ENCODE data around the gene GRM4. TPM values are rescaled to one million over a fixed set of nuclear protein-coding genes. Genes with fewer than 3 reads are reported as not detected.
"Not testable (repeated sequence)": the region's sequence is repeated elsewhere in the genome, so short reads cannot be mapped to it uniquely, and the experiment has no call there.

The GRM4 gene
- not detected for total RNA-seq
- long read RNA-seq = 0 reads

DNA sequence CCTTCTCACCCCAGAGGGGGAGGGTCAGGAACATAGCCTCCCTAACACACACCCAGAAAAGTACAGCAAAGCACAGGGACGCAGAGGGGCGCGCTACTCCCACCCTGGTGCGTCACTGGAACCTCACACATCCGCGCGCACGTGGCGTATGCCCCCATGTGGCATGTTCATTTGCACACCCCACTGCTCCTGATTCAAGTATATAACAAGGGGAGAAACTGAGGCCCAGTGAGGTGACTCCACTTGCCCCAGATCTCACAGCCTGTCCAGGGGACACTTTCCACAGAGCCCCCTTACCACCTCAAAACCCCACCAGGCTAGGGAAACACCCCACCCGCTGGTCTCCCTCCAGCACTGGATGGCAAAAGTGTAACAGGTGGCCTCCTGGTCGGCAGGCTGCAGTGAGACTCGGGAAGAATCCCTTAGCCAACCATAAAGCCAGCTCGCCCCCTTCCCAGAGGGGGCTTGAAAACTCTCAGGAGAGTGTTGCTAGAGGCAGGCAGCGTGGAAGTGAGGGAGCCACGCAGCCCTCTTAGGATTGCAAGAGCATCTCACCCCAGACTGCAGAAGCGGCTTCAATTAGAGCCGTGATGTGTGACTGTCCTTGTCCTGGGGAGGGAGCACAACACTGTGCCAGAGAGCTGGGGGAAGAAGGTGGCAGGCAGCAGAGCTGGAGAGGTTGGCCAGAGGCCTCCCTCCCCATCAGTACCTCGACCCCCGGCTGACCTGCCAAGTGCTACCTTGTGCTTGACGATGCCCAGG lies at the start of gene GRM4:
Gene GRM4 (minus strand): TSS at position 67 of the 762 bp plus-strand sequence. CDS start 12,591 bp downstream, outside the sequence.
- Histone ChIP-seq H3K36me3 (no peaks in the 10 kb centered on the region), H3K27me3 (ENCODE audit: low read depth) (peaks cover 94% of the 10 kb centered on the region), H3K9me3 (replicated peaks) (no peaks in the 10 kb centered on the region), H3K4me1 (peaks cover 25% of the 10 kb centered on the region), H3K4me3 (peak within 1 kb of the TSS; percentile 61), H3K27ac (replicated peaks) (no peak within 1 kb of the TSS)
- intact Hi-C loops (cut with micrococcal nuclease) = no loop called here
- DNase-seq = no peak
- TF ChIP-seq, protein P1, sequence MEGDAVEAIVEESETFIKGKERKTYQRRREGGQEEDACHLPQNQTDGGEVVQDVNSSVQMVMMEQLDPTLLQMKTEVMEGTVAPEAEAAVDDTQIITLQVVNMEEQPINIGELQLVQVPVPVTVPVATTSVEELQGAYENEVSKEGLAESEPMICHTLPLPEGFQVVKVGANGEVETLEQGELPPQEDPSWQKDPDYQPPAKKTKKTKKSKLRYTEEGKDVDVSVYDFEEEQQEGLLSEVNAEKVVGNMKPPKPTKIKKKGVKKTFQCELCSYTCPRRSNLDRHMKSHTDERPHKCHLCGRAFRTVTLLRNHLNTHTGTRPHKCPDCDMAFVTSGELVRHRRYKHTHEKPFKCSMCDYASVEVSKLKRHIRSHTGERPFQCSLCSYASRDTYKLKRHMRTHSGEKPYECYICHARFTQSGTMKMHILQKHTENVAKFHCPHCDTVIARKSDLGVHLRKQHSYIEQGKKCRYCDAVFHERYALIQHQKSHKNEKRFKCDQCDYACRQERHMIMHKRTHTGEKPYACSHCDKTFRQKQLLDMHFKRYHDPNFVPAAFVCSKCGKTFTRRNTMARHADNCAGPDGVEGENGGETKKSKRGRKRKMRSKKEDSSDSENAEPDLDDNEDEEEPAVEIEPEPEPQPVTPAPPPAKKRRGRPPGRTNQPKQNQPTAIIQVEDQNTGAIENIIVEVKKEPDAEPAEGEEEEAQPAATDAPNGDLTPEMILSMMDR (IDR thresholded peaks at IDR 0.05; ENCODE audit: borderline replicate concordance) = no peak

DNA sequence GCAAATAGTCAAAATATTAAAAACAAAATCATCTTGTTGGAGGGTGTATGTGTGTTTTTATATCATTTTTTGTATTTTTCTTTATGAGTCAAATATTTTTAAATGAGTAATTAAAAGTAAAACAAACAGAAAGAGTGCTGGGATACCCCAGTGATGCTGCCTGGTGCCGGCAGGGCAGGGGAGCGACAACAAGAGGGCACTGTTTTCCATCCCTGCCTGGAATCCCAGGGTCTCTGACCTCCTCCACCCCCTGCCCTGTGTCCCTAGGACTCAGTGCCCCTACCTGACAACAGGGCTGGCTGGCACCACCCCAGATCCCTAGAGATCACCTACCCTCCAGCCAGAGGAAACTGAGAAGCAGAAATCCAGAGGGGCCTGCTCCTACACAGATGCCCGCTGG lies 48.9 kb upstream of the GRM4 start:
- no peak overlapping the region for H3K27ac ChIP-seq (replicated peaks)
- TF ChIP-seq, protein P1 (IDR thresholded peaks at IDR 0.05; ENCODE audit: borderline replicate concordance) = no peak
- H3K36me3 ChIP-seq = no peaks in the 10 kb centered on the region

DNA sequence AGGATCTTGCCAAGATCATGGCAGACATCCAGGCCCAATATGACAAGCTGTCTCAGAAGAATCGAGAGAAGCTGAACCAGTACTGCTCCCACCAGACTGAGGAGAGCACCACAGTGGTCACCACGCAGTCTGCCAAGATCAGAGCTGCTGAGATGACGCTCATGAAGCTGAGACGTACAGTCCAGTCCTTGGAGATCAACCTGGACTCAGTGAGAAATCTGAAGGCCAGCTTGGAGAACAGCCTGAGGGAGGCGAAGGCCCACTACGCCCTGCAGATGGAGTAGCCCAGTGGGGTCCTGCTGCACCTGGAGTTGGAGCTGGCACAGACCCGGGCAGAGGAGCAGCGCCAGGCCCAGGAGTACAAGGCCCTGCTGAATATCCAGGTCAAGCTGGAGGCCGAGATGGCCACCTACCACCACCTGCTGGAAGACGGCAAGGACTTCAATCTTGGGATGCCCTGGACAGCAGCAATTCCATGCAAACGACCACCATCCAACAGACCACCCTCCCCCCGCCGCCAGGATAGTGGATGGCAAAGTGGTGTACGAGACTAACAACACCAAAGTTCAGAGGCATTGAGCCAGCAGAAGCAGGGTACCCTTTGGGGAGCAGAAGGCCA lies 44.7 kb upstream of the GRM4 start:
- Histone ChIP-seq H3K27me3 (ENCODE audit: low read depth) (no peaks in the 10 kb centered on the region), H3K36me3 (no peaks in the 10 kb centered on the region), H3K4me1 (no peaks in the 10 kb centered on the region), H3K9me3 (replicated peaks) (no peaks in the 10 kb centered on the region), H3K4me3 (no peak overlapping the region), H3K27ac (replicated peaks) (no peak overlapping the region)
- intact Hi-C loops (cut with micrococcal nuclease) = loop anchor here (10.0 kb wide), 1 partner anchor 224 kb away; no protein-coding TSS in a partner anchor
- DNase-seq = no peak
- TF ChIP-seq, protein P1 (IDR thresholded peaks at IDR 0.05; ENCODE audit: borderline replicate concordance) = no peak

More for the DNA sequence above, 48.9 kb upstream of the GRM4 start:
- H3K9me3 ChIP-seq (replicated peaks) = no peaks in the 10 kb centered on the region
- no peak overlapping the region for H3K4me3 ChIP-seq
- intact Hi-C loops (cut with micrococcal nuclease) = loop anchor here (5.0 to 10.0 kb wide), 2 partner anchors 43 to 220 kb away; partner anchors contain the start of gene HMGA1
- no peaks in the 10 kb centered on the region for H3K27me3 ChIP-seq (ENCODE audit: low read depth)
- DNase-seq = no peak
- H3K4me1 ChIP-seq = peaks cover 9% of the 10 kb centered on the region

DNA sequence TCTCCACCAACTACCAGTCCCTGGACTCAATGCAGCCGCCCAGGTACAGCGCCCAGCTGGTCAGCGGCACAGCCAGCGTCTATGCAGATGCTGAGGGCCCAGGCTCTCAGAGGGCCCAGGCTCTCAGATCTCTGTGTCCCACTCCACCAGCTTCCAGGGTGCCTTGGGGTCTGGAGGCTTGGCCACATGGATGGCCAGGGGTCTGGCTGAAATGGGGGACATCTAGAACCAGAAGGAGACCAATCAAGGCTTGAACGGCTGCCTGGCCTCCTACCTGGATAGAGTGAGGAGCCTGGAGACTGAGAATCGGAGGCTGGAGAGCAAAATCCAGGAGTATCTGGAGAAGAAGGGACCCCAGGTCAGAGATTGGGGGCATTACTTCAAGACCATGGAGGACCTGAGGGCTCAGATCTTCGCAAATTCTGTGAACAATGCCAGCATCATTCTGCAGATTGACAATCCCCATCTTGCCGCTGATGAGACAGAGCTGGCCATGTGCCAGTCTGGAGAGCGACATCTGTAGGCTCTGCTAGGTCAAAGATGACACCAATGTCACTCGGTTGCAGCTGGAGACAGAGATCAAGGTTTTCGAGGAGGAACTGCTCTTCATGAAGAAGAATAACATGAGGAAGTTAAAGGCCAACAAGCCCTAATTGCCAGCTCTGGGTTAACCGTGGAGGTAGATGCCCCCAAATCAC lies 44.1 kb upstream of the GRM4 start:
- Histone ChIP-seq H3K36me3 (no peaks in the 10 kb centered on the region), H3K9me3 (replicated peaks) (no peaks in the 10 kb centered on the region), H3K4me3 (no peak overlapping the region), H3K27ac (replicated peaks) (no peak overlapping the region), H3K4me1 (no peaks in the 10 kb centered on the region), H3K27me3 (ENCODE audit: low read depth) (no peaks in the 10 kb centered on the region)
- DNase-seq = peak; percentile 28
- TF ChIP-seq, protein P1 (IDR thresholded peaks at IDR 0.05; ENCODE audit: borderline replicate concordance) = no peak
- intact Hi-C loops (cut with micrococcal nuclease) = loop anchor here (10.0 kb wide), 1 partner anchor 225 kb away; no protein-coding TSS in a partner anchor

DNA sequence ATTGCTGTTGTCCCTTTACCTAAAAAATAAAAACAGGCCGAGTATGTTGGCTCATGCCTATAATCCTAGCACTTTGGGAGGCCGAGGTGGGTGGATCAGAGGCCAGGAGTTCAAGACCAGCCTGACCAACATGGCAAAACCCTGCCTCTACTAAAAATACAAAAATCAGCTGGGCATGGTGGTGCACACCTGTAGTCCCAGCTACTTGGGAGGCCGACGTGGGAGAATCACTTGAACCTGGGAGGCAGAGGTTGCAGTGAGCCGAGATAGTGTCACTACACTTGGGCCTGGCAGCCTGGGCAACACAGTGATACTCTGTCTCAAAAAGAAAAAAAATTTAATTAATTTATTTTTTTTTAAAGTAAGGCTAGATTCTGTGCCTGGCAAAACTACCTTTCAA lies 38.8 kb upstream of the GRM4 start:
- H3K4me1 ChIP-seq; DNase-seq; H3K4me3 ChIP-seq; intact Hi-C loops (cut with micrococcal nuclease); H3K27me3 ChIP-seq (ENCODE audit: low read depth); H3K36me3 ChIP-seq; H3K27ac ChIP-seq (replicated peaks): not testable (repeated sequence)
- H3K9me3 ChIP-seq (replicated peaks) = peaks cover 16% of the 10 kb centered on the region
